Measurements from ENCODE around the gene PTH.

- TF ChIP-seq JUND (IDR thresholded peaks at IDR 0.05; ENCODE audit: borderline replicate concordance, low read depth, low read length) (no peak), JUND (tag; IDR thresholded peaks at IDR 0.05; ENCODE audit: borderline replicate concordance, low read depth, low read length) (no peak), ARID4B (CRISPR knock-in tag; IDR thresholded peaks at IDR 0.05) (no peak), TEAD4 (IDR thresholded peaks at IDR 0.05; ENCODE audit: low read length) (no peak), TEAD4 (CRISPR knock-in tag; IDR thresholded peaks at IDR 0.05; ENCODE audit: borderline replicate concordance) (no peak), REST (IDR thresholded peaks at IDR 0.05; ENCODE audit: borderline replicate concordance) (no peak), REST (CRISPR knock-in tag; IDR thresholded peaks at IDR 0.05; ENCODE audit: low read depth) (no peak), RNF2 (IDR thresholded peaks at IDR 0.05) (no peak)
Measured at GRCh38 chr11:13475091-13475490, 20.7 kb downstream of the PTH start.

Measured in K562 (cell line).